Calu3 (cell line): ENCODE results near the gene TBC1D10B. TPM values are rescaled to one million over a fixed set of nuclear protein-coding genes. Genes with fewer than 3 reads are reported as not detected.

Experiments
- BruUV-seq: library from RNA; stranded (reverse); fragments of 400-500 nt; replicated peaks from 2 replicates; lab custom pipeline; 2021; lab: Mats Ljungman, UMichigan
- CTCF ChIA-PET: fragments of 300-600 bp; sonication (Branson Sonifier 250); formaldehyde crosslinking; loops from one replicate; lab custom pipeline; 2022; ENCODE audit warnings: antibody characterized with exemption; lab: Charles Lee
- DNase-seq: peaks from one replicate; pipeline ENCODE4 v3.0.0; 2022
- H3K27ac Mint-ChIP-seq: one replicate; pipeline ENCODE4 v1.8.0; 2022; ENCODE audit warnings: mixed read lengths; ENCODE audit not compliant: unreplicated experiment
- H3K27me3 Mint-ChIP-seq: one replicate; pipeline ENCODE4 v1.8.0; 2022; ENCODE audit warnings: mixed read lengths; ENCODE audit not compliant: unreplicated experiment
- H3K36me3 Mint-ChIP-seq: one replicate; pipeline ENCODE4 v1.8.0; 2022; ENCODE audit warnings: mild to moderate bottlenecking, moderate library complexity, mixed read lengths; ENCODE audit not compliant: insufficient read depth, unreplicated experiment
- H3K4me1 Mint-ChIP-seq: one replicate; pipeline ENCODE4 v1.8.0; 2022; ENCODE audit warnings: mild to moderate bottlenecking, low read depth, mixed read lengths; ENCODE audit not compliant: unreplicated experiment
- H3K4me3 Mint-ChIP-seq: one replicate; pipeline ENCODE4 v1.8.0; 2022; ENCODE audit warnings: mild to moderate bottlenecking, low read depth, moderate library complexity, mixed read lengths; ENCODE audit not compliant: unreplicated experiment
- H3K9me3 Mint-ChIP-seq: one replicate; pipeline ENCODE4 v1.8.0; 2022; ENCODE audit warnings: low read depth, mixed read lengths; ENCODE audit not compliant: unreplicated experiment
- intact Hi-C: fragments of 100-400 bp; cut with micrococcal nuclease; formaldehyde crosslinking; loops from one replicate; pipeline ENCODE4 v1.10.0; 2022; ENCODE audit not compliant: unreplicated experiment
- total RNA-seq: library from RNA; stranded (reverse); gene quantifications from 2 replicates; pipeline ENCODE4 v1.2.3, GENCODE V29; 2022
- TF ChIP-seq, protein P1 (sequence below): fragments of 200-600 bp; IDR thresholded peaks from one replicate; pipeline ENCODE4 v1.8.0; 2022; ENCODE audit warnings: antibody characterized with exemption; ENCODE audit not compliant: unreplicated experiment

TBC1D10B gene
- total RNA-seq, 1 experiment from 2014 or later, result 66.4 TPM

DNA sequence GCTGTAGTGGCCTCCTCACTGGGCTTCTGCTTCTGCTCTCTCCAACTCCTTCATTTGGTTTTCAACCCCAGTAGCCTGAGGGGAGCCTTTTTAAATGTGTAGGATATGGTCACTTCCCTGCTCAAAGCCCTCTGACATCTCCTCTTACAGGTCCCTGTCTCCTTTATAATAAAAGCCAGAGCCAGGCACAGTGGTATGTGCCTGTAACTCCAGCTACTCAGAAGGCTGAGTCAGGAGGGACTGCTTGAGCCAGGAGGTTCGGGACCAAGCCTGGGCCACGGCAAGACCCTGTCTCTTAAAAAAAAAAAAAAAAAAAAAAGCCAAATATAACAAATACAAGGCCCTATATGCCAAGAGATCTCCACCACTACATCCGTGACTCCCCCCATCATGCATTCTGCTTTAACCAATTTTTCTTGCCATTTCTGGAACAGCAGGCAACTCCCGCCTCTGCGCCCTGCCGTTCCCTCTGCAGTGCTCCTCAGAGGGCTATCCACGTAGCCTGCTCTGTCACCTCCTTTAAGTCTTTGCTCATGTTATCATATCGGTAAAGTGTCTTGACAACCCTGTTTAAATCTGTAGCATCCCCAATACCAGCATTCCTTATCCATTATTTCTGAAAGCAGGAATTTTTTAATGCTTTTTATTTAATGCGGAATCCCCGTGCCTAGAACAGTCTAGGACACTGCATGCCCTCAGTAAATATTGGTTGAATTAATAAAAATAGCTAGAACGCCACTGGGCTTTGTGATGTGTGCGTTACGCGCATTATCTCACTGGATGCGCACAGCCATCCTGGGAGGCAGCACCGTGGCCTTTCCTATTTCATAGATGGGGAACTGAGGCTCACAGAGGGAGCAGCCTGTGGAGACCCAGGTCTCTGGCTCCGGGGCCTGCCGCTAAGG, 46.6 kb upstream of the TBC1D10B start:
- Mint-ChIP-seq H3K27me3 (no peaks in the 10 kb centered on the region), H3K27ac (no peak overlapping the region), H3K9me3 (no peaks in the 10 kb centered on the region), H3K36me3 (peaks cover 69% of the 10 kb centered on the region), H3K4me3 (peak overlapping the region; percentile 64), H3K4me1 (peaks cover 34% of the 10 kb centered on the region)
- BruUV-seq, result no TSS peak
- CTCF ChIA-PET, result interaction anchor here (0.7 to 2.6 kb wide), 8 partner anchors 8 to 352 kb away, joined by 3 to 33 read pairs (median 6); partner anchors contain the start of gene DCTPP1
- intact Hi-C loops, result no loop called here
- TF ChIP-seq, protein P1, sequence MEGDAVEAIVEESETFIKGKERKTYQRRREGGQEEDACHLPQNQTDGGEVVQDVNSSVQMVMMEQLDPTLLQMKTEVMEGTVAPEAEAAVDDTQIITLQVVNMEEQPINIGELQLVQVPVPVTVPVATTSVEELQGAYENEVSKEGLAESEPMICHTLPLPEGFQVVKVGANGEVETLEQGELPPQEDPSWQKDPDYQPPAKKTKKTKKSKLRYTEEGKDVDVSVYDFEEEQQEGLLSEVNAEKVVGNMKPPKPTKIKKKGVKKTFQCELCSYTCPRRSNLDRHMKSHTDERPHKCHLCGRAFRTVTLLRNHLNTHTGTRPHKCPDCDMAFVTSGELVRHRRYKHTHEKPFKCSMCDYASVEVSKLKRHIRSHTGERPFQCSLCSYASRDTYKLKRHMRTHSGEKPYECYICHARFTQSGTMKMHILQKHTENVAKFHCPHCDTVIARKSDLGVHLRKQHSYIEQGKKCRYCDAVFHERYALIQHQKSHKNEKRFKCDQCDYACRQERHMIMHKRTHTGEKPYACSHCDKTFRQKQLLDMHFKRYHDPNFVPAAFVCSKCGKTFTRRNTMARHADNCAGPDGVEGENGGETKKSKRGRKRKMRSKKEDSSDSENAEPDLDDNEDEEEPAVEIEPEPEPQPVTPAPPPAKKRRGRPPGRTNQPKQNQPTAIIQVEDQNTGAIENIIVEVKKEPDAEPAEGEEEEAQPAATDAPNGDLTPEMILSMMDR, result no peak
- no peak for DNase-seq

DNA sequence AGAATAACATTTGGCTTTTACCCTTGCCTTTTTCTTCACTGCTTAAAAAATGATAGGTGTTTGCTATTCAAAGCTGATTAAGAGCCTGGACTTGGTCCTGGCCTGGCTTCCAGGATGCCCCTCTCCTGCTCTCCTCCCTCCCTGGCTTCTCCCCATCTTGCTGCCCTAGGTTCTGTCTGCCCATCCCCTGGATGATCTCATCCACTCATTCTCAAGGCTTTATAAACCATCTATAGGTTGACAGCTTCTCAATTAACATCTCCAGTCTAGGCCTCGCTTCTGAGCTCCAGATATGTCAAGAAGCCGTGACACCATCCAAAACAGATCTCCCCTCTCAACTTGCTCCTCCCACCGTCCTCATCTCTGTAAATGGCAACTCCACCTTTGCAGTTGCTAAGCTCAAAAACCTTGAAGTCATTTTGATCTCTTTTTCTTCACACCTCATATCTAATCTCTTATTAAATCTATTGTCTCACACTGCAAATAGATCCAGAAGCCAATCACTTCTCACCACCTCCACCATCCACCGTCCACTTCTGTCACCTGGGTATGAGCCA, 45.8 kb upstream of the TBC1D10B start:
- Mint-ChIP-seq H3K9me3 (no peaks in the 10 kb centered on the region), H3K36me3 (peaks cover 71% of the 10 kb centered on the region), H3K27me3 (no peaks in the 10 kb centered on the region), H3K4me3 (no peak overlapping the region), H3K27ac (no peak overlapping the region), H3K4me1 (peaks cover 38% of the 10 kb centered on the region)
- no TSS peak for BruUV-seq
- no peak for DNase-seq
- CTCF ChIA-PET, result no interaction called here
- TF ChIP-seq, protein P1, result no peak
- intact Hi-C loops, result no loop called here

DNA sequence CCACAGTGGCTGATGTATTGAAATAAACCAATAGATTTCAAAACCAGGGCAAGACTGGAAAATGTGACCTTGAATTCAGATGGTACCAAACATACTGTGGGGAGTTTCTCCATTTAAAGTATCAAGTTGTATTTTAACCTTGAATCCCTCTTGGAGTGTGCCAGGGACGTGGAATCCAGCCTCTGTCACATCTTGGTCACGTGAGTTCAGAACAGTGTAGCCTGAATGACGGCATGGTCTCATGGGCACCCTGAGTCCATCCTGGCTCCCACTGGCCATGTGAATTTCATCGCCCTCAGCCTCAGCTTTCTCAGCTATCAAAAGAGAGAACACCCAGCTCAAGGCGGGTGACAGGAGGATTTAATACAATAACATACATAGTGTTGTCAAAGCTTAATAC, 43.9 kb upstream of the TBC1D10B start:
- peaks cover 53% of the 10 kb centered on the region for H3K4me1 Mint-ChIP-seq
- DNase-seq, result no peak
- peak overlapping the region; percentile 40 for H3K27ac Mint-ChIP-seq
- intact Hi-C loops, result no loop called here
- H3K27me3 Mint-ChIP-seq, result no peaks in the 10 kb centered on the region
- no peaks in the 10 kb centered on the region for H3K9me3 Mint-ChIP-seq
- H3K36me3 Mint-ChIP-seq, result peaks cover 71% of the 10 kb centered on the region
- CTCF ChIA-PET, result interaction anchor here (0.7 kb wide), 1 partner anchor 9 kb away, joined by 3 read pairs; no protein-coding TSS in a partner anchor
- TF ChIP-seq, protein P1, result no peak
- peak overlapping the region; percentile 15 for H3K4me3 Mint-ChIP-seq
- BruUV-seq, result no TSS peak

DNA sequence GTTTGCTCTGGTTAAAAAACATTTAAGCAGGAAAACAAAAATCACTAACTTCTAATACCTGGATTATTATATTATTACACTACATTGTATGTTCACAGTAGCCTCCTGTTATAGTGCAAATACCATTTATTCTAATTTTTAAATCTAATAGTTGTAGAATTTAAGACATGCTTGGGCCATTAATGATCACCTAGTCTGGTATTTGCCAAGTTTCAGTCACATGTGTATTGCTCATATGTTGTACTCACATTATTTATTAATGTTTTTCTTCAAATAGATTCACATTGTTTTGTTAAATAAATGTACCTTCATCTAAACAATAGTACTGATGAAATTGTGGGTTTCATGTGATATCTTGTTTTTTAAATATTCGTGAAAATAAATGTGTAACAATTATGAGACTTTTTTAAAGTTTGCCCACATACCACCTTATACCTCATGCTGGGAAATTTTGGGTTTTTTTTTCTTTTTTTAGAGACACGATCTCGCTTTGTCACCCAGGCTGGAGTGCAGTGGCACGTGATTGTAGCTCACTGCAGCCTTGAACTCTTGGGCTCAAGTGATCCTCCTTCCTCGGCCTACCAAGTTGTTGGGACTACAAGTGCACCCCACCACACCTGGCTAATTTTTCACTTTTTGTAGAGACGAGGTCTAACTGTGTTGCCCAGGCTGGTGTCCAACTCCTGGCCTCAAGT, 43.0 kb upstream of the TBC1D10B start:
- H3K27ac Mint-ChIP-seq, result peak overlapping the region; percentile 40
- H3K9me3 Mint-ChIP-seq, result no peaks in the 10 kb centered on the region
- BruUV-seq, result no TSS peak
- DNase-seq, result no peak
- CTCF ChIA-PET, result interaction anchor here (0.5 to 0.7 kb wide), 3 partner anchors 8 to 322 kb away, joined by 3 read pairs; partner anchors contain the start of gene TBX6
- H3K36me3 Mint-ChIP-seq, result peaks cover 68% of the 10 kb centered on the region
- H3K4me1 Mint-ChIP-seq, result peaks cover 56% of the 10 kb centered on the region
- H3K27me3 Mint-ChIP-seq, result no peaks in the 10 kb centered on the region
- intact Hi-C loops, result no loop called here
- TF ChIP-seq, protein P1, result no peak
- peak overlapping the region; percentile 15 for H3K4me3 Mint-ChIP-seq
